Measurements from ENCODE around the gene CAPN15.

Gene CAPN15

DNA sequence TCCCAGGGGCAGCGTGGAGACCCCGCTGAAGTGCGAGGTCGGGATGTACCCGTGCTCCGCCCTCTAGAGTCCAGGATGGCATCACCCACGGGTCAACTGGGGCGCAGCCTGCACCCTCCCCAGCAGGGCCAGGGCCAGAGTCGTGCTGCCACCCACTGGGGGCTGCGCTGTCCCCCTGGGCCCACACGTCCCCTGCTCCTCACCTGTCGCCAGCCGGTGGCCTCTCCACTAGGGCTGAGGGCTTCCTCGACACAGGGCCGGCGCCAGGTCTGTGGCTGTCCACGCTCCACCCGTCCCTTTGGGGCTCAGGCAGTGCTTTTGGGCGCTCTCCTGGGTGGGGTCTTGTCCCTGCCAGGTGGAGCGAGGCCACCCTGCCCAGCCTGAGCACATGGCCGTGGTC is 21.1 kb downstream of the CAPN15 start:
- DNase-seq = no peak

DNA sequence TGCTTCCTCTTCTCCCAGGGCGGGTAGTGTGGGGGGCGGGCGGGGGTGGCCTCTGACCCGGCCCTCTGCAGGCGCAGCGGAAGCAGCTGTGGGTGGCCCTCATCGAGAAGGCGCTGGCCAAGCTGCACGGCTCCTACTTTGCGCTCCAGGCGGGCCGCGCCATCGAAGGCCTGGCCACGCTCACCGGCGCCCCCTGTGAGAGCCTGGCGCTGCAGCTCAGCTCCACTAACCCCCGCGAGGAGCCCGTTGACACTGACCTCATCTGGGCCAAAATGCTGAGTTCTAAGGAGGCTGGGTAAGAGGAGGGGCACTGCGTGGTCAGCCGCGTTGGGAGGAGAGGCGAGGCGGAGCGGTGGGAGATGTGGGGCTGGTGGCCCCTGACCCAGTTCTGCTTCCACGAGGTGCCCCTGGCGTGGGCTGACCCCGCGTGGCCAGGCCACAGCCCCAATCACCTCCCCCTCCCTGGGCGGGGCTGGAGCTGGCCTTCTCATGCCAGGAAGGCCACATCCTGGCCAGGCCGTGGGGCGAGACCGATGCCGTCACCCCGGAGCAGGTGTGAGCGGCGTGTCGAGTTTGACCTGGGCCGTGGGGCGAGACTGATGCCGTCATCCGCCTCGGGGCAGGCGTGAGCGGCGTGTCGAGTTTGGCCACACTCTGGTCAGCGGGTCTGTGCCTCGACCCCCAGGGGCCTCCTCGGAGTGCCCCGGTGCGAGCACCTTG is 22.2 kb downstream of the CAPN15 start:
- no peak for DNase-seq

DNA sequence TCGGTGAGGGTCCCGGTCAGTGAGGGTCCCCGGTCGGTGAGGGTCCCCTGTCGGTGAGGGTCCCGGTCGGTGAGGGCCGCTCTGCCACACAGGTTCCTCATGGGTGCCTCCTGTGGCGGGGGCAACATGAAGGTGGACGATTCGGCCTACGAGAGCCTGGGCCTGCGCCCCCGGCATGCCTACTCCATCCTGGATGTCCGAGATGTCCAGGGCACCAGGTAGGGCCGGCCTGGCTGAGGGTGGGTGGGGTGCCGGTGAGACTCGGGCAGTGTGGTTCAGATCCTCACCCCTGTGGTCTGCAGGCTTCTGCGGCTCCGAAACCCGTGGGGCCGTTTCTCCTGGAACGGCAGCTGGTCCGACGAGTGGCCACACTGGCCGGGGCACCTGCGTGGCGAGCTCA is 23.7 kb downstream of the CAPN15 start:
- DNase-seq = no peak

DNA sequence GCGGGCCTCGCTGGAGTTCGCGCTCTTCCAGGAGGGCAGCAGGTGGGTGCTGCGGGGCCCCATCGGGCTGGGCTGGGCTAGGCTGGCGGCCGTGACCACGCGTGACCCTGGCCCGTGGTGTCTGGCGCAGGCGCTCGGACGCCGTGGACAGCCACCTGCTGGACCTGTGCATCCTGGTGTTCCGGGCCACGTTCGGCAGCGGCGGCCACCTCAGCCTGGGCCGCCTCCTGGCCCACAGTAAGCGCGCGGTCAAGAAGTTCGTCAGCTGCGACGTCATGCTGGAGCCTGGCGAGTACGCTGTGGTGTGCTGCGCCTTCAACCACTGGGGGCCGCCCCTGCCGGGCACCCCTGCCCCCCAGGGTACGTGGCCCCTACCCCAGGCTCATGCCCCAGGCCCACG is 24.7 kb downstream of the CAPN15 start:
- DNase-seq = no peak

DNA sequence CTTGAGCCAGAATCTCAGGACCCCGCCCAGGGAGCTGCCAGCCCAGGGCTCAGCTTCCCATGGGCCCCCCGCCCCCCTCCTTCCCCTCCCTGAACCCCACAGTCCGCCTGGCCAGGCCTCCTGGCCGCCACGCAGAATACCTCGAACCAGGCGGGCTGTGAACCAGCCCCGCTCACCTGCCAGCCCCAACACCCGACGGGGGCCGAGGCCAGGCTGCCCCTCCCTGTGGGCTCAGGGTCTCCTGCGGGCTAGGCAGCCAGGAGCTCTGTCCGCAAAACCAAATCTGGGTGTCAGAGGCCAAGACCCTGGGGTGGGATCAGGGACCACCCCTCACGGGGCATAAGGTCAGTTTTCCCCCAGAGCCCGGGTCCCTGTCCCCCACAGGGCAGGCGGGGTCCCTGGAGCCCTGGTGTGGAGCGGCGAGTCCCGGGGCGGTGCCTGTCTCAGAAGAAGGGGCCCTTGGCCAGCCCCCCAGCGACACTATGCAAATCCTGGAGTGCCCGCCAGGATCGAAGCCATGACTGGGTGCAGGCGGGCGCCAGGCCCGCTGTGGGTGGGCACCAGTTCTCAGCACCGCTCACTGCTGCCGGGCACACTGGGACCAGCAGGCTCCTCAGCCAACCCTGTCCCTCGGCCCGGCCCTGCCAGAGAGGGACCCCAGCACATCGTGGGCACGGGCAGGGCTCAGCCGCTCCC is 26.2 kb downstream of the CAPN15 start:
- no peak for DNase-seq

DNA sequence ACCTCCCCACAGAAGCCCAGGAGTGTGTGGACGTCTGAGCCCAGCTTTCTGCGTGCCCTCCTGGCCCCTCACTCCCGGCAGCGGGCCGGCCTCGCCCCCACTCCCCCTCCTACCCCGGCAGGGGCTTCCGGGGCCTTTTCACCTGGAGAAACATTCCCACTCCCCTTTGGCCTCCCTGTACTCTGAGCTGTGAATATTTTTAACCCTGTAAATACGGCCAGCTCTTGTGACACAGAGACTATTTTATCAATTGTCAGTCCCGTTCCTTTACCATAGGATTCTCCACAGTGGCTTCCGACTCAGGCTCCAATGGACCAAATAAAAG is 26.7 kb downstream of the CAPN15 start:
- no peak for DNase-seq

DNA sequence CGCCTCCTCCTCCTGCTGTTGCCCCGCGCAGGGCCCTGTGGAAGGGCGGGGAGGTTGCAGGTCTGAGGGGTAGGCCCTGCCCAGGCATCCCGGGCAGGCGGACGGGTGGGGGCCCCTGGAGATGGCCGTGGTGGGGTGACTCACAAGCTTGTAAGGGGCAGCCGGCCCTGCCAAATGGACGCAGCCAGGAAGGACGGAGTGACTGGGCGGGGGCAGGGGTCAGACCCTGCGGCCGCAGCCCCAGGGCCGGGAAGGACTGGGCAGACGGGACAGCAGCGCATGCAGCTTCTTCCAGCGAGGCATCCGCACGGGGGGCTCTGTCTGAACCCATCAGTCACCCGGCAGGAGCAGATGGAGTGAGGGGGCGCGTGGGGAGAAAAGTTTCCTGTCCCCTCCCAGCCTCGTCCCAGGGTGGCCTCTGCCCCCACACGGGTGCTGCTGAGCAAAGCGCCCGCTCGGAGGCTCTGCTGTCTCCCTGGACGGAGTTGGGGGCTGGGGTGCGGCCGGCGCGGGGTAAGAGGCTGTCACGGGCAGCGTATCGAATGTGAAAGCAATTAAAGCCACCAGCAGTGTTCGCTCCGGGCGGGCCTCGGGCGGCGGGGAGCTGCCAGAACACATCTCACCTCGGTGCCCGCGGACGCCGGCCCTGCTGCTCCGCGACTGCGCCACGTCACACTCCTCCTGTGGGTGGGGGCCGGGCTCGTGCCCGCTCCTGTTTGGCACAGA is 27.3 kb downstream of the CAPN15 start:
- DNase-seq = no peak

DNA sequence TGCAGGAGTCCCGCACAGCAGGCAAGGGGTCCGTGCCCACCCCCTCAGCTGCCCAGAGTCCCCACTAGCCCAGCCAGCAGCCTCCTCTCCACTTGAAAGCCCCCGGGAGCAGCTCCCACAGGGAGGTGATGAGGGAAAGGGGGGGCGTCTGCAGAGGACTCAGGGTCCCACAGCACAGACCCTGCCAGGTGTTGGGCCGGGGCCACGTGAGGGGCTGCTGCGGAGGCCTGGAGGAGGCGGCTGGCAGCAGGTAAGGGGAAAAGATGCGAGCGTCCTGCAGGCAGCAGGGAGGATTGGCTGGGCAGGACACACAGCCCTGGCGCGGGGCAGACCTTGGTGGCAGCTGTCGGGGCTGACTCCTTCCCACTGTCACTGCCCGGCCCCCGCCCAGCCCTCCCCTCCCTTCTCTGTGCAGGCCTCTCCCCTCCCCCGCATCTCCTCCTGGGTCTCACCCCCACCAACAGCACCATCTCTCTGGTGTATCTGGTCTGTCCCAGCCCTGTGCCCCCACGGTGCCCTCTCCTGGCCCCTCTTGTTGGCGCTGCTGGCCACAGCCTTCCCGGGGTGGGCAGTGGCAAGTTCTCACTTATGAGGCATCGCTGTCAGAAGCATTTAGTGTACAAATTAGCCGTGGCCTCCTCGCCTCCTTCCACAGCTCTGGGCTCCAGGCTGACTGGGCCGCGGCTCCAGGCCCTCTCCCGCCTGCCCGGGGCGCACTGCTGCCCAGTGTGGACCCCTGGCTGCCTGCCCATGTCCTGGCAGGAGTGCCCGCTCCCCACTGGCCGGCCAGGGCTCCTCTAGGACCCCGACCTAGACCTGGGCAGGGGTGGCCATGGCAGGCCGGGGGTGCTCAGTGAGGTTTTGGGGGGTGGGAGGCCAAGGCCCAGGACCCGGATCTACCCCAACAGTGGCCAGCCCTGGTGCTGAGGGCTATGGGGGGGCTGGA is 28.3 kb downstream of the CAPN15 start:
- no peak for DNase-seq

DNA sequence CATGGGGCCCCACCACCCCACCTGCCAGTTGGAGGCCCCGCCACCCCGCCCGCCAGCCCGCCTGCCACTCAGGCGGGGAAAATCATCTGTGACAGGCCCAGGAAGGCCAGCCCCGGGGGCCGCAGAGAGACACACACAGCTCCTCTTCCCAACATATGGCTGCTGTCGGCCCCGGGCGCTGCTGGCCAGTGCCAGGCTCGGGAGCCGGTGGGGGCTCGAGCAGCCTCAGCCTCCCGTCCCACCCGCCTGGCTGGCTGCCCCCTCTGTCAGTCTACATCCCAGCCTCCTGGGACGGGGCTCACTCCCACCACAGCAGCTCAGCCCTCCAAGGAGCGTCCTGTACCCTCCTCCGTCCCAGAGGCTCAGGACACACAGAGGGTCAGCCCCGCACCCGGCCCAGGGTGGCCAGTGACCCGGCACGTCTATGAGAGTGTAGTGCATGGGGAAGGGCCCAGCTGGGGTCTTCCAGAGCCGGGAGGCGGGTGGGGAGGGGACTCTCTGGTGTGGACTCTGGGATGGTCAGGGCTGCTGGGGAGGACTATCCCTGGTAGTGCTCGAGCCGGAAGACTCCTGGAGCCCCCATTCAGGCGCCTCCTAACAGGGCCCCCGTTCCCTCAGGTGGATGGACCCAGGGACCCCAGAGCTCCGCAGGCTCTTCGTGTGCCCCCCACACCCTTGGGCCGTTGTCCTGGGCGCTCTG is 29.1 kb downstream of the CAPN15 start:
- DNase-seq = no peak

DNA sequence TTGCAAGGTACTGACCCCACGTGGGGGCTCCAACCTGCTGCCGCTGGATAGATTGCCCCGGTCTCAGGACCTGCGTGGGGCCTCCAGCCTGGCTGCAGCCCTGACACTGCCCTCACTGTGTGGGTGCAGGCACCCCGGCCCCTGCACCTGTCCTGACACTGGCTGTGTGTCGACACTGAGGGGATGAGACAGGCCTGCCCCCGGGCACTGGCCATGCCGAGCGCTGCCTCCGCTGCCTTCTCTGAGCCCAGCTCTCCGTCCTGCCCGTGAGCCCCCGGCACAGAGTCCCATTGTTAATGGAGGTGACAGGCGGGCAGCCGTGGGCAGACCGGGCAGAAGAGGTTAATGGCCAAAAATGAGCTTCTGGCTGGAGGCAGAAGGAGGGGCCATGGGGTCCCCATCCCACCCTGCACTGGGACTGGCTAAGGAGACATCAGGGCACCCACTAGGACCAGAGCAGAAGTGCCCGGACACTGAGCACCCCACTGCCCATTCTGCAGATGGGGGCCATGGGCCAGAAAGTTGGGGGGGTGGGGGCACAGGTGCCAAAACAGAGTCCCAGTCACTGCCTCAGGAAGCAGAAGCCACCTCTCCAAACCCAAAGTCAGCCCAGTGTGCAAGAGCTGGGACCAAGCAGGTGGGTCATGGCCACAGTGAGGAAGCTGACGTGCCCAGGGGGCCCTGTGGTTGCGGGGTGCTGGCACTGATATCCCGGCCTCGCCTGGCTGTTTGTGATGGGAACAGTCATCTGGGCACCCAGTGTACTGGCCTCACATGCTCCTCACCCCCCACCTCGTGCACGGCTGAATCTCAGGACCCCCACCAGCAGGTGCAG is 30.2 kb downstream of the CAPN15 start:
- no peak for DNase-seq

DNA sequence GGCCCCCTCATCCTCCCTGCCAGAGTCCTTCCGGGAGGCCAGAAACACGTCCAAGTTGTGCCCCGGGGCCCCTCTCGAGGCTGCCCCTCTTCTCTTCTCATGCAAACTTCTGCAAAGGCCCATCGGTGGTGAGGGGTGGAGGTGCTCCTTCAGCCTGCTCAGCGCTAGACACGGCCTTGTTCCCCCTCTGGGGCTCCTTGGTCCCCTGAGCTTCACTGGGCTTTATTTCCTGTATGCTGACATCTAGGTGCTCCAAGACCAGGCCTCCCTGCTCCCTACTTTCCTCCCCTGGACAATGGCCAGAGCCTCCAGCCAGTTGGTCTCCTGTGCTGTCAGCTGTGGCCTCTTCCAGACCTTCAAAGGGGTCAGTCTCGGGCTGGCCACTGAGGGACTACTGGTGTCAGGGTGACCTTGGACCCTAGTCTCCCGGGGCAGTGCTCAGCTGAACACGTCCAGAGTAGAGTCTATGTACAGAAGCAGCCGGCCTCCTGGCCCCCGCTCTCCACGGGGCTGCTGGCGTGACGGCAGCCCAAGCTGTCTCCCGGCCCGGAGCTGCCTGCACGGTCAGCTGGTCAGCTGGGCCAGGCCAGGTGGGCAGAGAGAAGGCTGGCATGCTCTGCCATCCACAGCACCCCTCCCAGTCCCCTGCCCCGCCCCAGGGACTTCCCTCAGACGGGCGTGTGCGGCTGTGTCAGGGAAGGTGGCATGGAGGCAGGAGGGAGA is 30.9 kb downstream of the CAPN15 start:
- no peak for DNase-seq

DNA sequence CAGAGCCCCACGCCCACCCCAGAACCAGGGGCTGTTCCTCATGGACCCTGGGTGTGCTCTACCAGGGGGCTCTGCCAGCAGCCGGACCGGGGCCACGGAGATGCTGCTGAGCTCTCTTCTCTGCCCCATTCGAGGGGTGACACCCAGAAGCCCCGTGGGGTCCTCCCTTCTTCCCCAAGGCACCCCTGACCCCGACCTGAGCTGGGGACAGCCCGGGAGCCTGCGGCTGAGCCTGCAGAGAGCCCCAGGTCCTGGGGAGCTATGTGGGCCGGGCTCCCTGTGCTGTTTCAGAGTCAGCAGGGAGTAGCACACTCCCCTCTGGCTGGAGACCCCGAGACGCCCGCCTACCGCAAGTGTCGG is 31.5 kb downstream of the CAPN15 start:
- no peak for DNase-seq

DNA sequence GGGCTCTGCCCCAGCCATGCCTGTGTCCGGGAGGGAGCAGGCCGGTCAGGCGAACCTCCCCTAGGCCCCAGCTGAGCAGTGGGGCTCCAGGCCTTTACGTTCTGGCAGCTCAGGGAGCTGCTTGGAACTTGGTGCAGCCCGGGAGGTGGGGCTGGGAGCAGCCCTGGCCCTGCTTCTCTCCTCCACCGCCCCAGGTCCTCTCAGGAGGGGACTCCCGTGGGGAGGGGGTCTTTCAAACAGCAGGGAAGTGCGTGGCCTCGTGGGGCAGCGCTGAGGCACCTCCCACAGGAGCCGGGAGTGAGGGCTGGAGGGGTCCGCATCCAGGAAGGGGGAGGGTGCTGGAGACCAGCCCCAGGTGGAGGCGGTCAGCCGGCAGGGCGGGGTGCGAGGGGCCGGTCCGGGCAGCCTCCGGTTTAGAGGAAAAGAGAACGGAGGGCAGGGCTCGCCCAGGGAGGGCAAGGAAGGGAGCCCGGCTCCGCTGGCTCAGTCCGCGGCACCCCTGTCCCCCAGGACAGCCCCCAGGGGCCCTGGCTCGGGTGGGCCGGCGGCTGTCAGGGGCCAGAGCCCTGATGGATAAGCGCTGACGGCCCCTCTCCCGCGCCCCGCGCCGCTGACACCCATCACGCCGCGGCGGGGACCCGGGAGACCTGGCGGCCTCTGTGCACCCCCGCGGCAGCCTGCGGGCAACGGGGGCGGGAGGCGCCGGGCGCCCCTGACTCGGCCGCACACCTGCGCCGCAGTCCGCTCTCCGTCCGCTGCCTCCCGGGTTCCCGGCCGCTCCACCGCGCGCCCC is 32.1 kb downstream of the CAPN15 start:
- DNase-seq = no peak

DNA sequence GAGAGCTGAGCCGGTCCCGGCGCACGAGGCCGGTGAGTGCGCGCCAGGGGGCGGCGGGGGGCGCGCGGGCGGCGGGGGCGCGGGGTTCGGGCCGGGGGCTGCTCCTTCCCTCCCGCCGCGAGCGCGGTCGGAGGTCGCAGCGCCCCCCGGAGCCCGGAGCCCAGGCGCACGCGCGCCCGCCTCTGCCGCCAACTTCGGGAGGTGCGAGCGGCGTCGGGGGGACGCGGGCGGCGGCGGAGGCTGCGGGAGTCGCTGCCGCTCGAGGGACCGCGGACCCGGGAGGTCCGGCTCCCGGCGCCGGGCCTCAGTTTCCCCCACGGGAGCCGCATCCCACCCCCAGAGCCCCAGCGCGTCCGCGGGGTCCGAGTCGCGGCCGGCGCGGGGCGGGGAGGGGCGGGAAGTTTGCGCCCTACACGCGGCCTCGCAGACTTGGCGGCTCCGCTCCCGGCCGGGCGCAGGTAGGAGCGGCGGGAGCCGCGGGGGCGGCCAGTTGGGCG is 32.7 kb downstream of the CAPN15 start, which contains the start of gene PRR35:
Gene PRR35, plus strand, starts transcription at position 191 of the 497 bp plus-strand sequence. CDS start 2,901 bp downstream, outside the sequence.
- DNase-seq = no peak

DNA sequence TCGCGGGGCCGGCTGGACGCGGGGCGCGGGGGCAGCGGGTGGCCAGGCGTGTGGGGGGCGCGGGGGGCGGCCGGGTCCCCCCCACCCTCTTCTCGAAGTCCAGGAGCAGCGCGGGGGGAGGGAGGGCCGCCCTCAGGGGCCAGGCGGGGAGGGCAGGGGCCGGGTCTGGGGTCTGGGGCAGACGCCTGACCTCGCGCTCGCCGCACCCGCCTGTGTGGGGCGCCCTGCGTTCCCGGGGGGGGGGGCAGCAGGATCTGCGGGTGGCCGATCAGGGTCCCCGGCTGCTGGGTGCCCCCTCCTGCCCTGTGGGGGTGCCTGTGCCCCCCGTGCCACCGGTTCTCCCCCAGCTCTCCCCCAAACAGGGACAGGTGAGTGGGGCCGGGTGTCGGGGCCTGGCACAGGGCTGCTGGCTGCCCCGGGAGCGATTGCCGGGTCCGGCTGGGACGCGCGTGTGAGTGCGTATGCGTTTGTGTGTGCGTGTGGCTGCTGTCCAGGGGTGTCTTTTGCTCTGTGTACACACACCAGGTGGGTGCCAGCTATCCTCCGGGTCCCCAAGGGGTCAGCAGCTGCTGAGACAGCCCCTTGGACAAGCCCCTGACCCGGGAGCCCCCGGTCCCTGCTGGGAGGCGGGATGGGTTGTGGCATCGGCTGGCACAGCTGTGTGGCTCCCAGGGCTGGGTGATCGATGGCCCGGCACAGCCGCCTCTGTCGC is 33.3 kb downstream of the CAPN15 start:
- no peak for DNase-seq

DNA sequence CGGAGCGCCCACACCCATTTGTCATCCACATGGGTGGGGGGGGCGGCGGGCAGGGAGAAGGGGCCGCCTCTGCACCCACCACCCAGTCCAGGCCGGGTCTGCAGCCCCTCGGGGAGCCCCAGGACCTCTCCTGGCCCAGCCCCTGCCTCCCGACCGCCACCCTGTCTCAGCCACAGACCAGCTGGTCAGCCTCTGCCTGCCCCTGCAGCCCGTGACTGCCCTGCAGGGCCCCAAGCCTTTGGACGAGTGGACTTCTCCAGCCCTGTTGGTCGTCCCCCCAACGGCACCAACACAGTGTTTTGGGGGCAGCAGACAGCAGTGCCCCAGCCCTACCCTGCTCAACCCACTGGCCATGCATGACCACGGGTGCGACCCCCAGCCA is 33.9 kb downstream of the CAPN15 start:
- no peak for DNase-seq

DNA sequence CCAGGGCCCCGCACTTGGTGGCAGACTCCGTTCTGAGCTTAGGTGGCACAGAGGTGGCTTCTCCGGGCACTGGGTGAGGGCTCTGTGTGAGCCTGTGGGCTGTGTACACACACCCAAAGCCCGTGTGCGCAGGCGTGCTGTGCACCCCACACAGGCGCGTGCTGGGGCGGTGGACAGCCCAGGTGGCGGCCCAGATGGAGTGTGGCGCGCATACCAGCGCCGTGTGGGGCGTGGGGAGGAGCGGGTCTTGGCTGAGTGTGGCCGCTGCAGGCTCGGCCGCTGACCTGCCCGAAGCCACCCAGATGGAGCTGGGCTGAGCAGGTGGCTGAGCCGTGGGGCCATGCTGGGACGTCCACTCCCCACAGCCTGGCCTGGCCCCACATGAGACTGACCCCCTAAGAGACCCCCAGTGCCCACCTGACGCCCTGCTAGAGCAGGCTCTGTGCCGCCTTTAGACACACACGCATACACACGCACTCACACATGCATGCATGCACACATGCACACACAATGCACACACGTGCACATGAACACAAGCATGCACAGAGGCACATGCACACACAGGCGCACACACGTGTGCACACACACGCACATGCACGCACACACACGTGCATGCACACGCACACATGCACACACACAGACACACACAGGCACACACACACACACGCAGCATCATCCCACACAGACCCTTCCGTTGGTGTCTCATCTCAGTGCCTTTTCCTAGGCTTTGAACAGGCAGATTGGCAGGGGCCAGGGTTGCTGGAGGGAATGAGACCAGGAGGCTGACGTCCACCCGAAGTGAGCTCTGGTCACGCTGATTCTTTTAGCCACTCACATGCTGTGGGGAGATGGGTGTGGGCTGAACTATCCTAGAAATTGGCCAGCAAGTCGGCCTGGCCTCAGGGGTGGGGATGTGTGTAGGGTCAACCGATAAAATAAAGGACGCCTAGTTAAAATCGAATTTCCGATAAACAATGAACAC is 34.7 kb downstream of the CAPN15 start:
- no peak for DNase-seq
